Cardiac fibroblast (primary cell): ENCODE results near the gene CHMP4B.
"Not testable (repeated sequence)": the region's sequence is repeated elsewhere in the genome, so short reads cannot be mapped to it uniquely, and the experiment has no call there.

ENCODE experiments used
- DNase-seq, 2 donors: peaks; one replicate each; pipeline versions ENCODE4 v3.0.0 to v3.0.0-alpha.2; 2010; ENCODE audit warnings: low read depth in 2 of 2
- H3K4me3 ChIP-seq, 2 donors: replicated peaks in 1 of 2; 1 replicate in 1 of 2; 2 replicates in 1 of 2; pipeline ENCODE4 v1.5.1; 2011; ENCODE audit warnings: low read depth in 2 of 2, low read length in 2 of 2, mild to moderate bottlenecking in 2 of 2, moderate library complexity in 1 of 2
- TF ChIP-seq, protein P1 (sequence below): IDR thresholded peaks from one replicate; pipeline ENCODE4 v1.5.1; 2011; ENCODE audit warnings: low read depth, mild to moderate bottlenecking, low read length, inconsistent platforms

Gene CHMP4B

DNA sequence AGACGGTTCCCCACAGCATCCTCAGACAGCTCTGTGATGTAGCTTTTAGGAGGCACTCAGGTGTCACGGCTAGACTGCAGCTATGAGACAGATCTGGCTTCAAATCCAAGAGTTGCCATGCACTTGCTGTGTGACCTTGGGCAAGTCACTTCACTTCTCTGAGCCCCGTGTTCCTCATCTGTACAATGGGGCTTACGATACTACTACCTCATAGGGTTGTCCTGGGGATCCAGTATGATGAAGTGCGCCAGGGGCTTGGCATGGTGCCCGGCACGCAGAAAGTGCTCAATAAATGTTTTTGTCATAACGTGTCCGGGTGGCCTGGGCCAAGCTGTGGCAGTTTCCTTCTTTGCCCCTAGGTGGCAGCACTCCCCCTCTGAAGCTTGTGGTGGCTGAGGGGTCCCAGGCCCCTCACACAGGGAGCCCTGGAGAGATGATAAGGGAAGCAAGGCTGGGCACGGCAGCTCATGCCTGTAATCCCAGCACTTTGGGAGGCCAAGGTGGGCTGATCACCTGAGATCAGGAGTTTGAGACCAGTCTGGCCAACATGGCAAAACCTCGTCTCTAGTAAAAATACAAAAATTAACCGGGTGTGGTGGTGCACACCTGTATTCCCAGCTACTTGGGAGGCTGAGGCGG lies 19.1 kb upstream of the CHMP4B start:
- DNase-seq: peak; percentile 57 to 76
- H3K4me3 ChIP-seq: no peak overlapping the region
- TF ChIP-seq, protein P1, sequence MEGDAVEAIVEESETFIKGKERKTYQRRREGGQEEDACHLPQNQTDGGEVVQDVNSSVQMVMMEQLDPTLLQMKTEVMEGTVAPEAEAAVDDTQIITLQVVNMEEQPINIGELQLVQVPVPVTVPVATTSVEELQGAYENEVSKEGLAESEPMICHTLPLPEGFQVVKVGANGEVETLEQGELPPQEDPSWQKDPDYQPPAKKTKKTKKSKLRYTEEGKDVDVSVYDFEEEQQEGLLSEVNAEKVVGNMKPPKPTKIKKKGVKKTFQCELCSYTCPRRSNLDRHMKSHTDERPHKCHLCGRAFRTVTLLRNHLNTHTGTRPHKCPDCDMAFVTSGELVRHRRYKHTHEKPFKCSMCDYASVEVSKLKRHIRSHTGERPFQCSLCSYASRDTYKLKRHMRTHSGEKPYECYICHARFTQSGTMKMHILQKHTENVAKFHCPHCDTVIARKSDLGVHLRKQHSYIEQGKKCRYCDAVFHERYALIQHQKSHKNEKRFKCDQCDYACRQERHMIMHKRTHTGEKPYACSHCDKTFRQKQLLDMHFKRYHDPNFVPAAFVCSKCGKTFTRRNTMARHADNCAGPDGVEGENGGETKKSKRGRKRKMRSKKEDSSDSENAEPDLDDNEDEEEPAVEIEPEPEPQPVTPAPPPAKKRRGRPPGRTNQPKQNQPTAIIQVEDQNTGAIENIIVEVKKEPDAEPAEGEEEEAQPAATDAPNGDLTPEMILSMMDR: peak; percentile 86

DNA sequence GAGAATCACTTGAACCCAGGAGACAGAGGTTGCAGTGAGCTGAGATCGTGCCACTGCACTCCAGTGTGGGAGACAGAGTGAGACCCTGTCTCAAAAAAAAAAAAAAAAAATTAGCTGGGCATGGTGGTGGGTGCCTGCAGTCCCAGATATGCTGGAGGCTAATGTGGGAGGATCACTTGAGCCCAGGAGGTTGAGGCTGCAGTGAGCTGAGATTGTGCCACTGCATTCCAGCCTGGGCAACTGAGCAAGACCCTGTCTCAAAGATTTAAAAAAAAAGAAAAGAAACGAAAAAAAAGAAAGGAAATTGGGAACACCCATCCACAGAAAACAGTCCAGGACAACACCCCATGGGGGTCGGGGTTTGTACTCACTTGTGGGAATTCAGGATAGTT lies 18.6 kb upstream of the CHMP4B start:
- H3K4me3 ChIP-seq, DNase-seq: not testable (repeated sequence)

DNA sequence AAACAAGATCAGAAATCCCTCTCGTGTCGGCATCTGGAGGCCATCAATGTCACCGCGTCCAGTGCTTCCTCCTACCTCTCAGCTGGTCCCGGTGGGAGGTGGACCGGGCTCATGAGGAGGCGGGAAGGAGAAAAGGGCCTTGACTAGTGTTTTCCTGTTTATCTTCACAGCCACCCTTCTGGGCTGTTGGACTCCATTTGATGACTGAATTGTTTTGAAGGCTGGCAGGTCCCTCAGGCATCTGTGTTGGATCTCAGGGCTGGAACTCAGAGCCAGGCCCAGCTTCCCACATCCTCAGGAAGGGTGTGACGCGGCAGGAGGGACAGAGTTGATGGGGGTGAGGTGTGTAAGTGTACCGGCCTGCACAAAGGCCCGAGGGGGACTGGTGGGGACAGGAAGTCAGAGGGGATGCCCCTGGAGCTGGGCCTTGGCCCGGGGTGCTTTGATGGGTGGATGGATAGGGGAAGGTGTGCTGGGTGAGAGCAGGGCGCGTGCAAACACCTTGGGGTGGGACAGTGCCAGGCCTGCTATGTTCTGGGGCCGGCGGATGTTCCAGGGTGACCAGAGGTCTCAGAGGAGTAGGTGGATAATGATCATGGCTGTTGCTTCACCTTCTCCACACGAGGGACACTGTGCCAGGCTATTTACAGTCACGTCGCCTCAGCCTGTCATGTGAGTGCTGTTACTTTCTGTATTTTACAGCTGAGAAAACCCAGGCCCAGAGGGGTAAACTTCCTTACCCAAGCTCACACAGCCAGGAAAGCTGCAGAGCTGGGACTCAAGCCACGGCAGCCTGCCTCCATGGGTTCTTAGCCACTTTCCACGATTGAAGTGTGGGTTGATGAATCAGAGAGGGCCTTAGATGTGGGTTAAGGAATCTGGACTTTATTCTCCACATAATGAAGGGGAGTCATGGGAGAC lies 17.9 kb upstream of the CHMP4B start:
- TF ChIP-seq, protein P1: no peak
- H3K4me3 ChIP-seq: no peak overlapping the region
- DNase-seq: peak in 1 of 2 donors; percentile 62

DNA sequence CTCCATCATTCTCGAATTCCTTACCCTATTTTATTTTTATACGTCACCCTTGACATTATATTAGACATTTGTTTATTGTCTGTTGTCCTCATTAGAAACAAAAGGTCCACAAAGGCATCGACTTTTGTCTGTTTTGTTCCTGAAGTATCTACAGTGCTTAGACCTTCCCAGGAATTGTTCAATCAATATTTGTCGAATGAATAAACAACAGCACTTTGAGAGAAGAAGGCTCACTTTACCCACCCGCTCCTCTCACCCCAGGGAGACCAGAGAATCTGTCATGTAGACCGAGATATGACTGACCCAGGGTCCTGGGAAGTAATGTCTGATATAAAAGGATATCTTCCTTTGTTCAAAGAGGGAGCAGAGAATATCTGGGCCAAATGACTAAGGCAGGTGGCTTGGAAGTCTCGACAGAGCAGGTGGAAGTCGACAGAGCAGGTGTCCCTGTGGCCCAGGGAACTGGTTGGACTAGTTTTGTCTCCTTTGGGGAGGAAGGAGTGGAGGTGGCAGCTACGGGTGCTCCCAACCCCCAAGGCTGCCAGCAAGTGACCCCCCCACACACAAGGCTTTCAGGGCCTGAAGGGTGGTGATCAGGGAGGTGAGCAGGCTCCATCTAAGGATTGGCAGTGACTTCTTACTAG lies 14.8 kb upstream of the CHMP4B start:
- TF ChIP-seq, protein P1: no peak
- DNase-seq: no peak
- H3K4me3 ChIP-seq: no peak overlapping the region

DNA sequence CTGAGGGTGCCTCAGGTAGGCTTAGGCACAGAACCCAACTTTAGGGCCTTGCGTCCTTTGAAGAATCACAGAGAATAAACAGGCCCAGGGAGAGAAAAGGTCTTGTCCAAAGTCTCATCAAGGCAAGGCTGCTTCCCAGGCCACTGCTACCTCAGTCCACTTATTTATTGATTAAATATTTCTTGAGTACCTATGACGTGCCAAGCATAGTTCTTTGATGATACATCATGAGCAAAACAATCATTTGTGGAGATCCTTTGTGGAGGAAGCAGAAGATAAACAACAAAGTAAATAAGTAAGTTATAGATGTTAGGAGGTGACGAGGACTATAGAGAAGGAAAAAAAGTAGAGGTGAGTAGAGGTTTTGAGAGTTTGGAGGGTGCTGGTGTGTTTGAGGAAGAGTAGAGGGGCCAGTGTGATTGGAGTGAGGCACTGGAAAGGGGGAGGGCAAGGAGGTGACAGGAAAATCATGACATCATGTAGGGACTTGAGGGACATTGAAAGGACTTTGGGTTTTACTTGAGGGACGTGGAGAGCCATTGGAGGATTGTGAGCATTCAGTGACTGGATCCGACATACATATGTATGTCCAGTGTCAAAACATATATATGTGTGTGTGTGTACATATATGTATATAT lies 14.1 kb upstream of the CHMP4B start:
- no peak for DNase-seq
- TF ChIP-seq, protein P1: no peak
- H3K4me3 ChIP-seq: no peak overlapping the region

DNA sequence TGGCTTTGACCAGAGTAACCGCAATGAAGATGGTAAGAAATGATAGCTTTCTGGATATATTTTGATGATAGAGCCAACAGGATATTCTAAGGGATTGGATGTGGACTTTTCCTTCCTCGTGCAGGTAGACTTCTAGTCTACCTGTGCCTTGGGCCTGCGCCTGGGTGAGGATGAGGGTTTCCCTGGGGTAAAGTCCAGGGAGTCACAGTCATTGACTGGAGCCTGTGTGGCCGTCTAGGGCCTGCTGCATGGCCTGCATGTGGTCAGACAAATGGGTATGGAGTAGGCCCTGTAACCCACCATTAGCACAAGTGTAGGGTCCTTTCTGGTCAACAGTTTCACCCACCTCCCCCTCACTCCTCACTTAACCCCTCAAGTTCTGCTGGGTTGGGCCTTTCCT lies 12.7 kb upstream of the CHMP4B start:
- H3K4me3 ChIP-seq: no peak overlapping the region
- TF ChIP-seq, protein P1: no peak
- no peak for DNase-seq
